ENCODE data around the gene CITED2.

- TF ChIP-seq POLR2A (IDR thresholded peaks at IDR 0.05): no peak
- no peak for TF ChIP-seq CTCF (IDR thresholded peaks at IDR 0.05)
- no peak for TF ChIP-seq EP300 (IDR thresholded peaks at IDR 0.05)
- no peak for TF ChIP-seq POLR2AphosphoS5 (IDR thresholded peaks at IDR 0.05)
Measured at GRCh38 chr6:139346392-139346791, 28.1 kb downstream of the CITED2 start.
